Subcutaneous abdominal adipose tissue (tissue), 5 donors: Measurements from ENCODE around the gene MCF2L2.
"Not testable (repeated sequence)": the region's sequence is repeated elsewhere in the genome, so short reads cannot be mapped to it uniquely, and the experiment has no call there.

Experiments used
- H3K27ac ChIP-seq: one replicate; pipeline ENCODE4 v1.7.0; 2013; ENCODE audit warnings: low read depth, mild to moderate bottlenecking, inconsistent platforms, low read length, moderate library complexity
- H3K27me3 ChIP-seq, 5 donors: one replicate each; pipeline ENCODE4 v1.7.0; 2013; ENCODE audit warnings: low read length in 5 of 5, inconsistent platforms in 1 of 5; ENCODE audit not compliant: control insufficient read depth in 5 of 5, insufficient read depth in 4 of 5
- H3K36me3 ChIP-seq, 5 donors: one replicate each; pipeline ENCODE4 v1.7.0; 2013; ENCODE audit warnings: low read length in 5 of 5; ENCODE audit not compliant: control insufficient read depth in 5 of 5, insufficient read depth in 5 of 5
- H3K4me1 ChIP-seq, 5 donors: one replicate each; pipeline ENCODE4 v1.7.0; 2013; ENCODE audit warnings: low read length in 5 of 5, mild to moderate bottlenecking in 3 of 5, moderate library complexity in 1 of 5; ENCODE audit not compliant: control insufficient read depth in 5 of 5, insufficient read depth in 5 of 5
- H3K4me3 ChIP-seq, 5 donors: one replicate each; pipeline ENCODE4 v1.7.0; 2013; ENCODE audit warnings: low read length in 5 of 5, low read depth in 1 of 5
- H3K9ac ChIP-seq, 5 donors: one replicate each; pipeline ENCODE4 v1.7.0; 2013; ENCODE audit warnings: low read length in 5 of 5, mild to moderate bottlenecking in 4 of 5, moderate library complexity in 3 of 5
- H3K9me3 ChIP-seq, 5 donors: one replicate each; pipeline ENCODE4 v1.7.0; 2013; ENCODE audit warnings: low read length in 5 of 5; ENCODE audit not compliant: control insufficient read depth in 5 of 5
- donor health status: healthy.
- donor health status: healthy.
- donor health status: healthy.
- donor health status: healthy.
- donor health status: healthy.

Gene MCF2L2

GRCh38 chr3:183180110-183180783 lies 248.2 kb downstream of the MCF2L2 start:
- Histone ChIP-seq H3K27ac (no peak overlapping the region), H3K27me3 (peaks cover 13 to 32% (median 30%) of the 10 kb centered on the region in 5 donors), H3K4me3 (peak overlapping the region in 1 of 5 donors; percentile 24)

GRCh38 chr3:183179550-183179908 lies 248.9 kb downstream of the MCF2L2 start:
- H3K36me3 ChIP-seq, H3K9me3 ChIP-seq, H3K27ac ChIP-seq, H3K9ac ChIP-seq: not testable (repeated sequence)
- Histone ChIP-seq H3K4me1 (peaks cover 0 to 18% (median 17%) of the 10 kb centered on the region in 5 donors), H3K27me3 (peaks cover 13 to 37% (median 34%) of the 10 kb centered on the region in 5 donors), H3K4me3 (peak overlapping the region; percentile 35 to 67 (median 52))

More at GRCh38 chr3:183180110-183180783, 248.2 kb downstream of the MCF2L2 start:
- Histone ChIP-seq H3K4me1 (peaks cover 0 to 21% (median 17%) of the 10 kb centered on the region in 5 donors), H3K9me3 (no peaks in the 10 kb centered on the region), H3K36me3 (no peaks in the 10 kb centered on the region), H3K9ac (no peak overlapping the region)

GRCh38 chr3:183178833-183179549 lies 249.4 kb downstream of the MCF2L2 start:
- Histone ChIP-seq H3K9ac (peak overlapping the region in 1 of 5 donors; percentile 30), H3K36me3 (no peaks in the 10 kb centered on the region), H3K27me3 (peaks cover 13 to 37% (median 34%) of the 10 kb centered on the region in 5 donors), H3K9me3 (no peaks in the 10 kb centered on the region), H3K27ac (no peak overlapping the region), H3K4me1 (peaks cover 0 to 18% (median 17%) of the 10 kb centered on the region in 5 donors), H3K4me3 (peak overlapping the region; percentile 50 to 67 (median 53))

- Histone ChIP-seq H3K9me3 (no peaks in the 10 kb centered on the region), H3K36me3 (no peaks in the 10 kb centered on the region), H3K27me3 (peaks cover 13 to 37% (median 34%) of the 10 kb centered on the region in 5 donors), H3K9ac (peak overlapping the region in 1 of 5 donors; percentile 30), H3K27ac (no peak overlapping the region), H3K4me1 (peaks cover 0 to 18% (median 17%) of the 10 kb centered on the region in 5 donors), H3K4me3 (peak overlapping the region in 4 of 5 donors; percentile 50 to 67 (median 56))
Observed at GRCh38 chr3:183178512-183178832, 249.9 kb downstream of the MCF2L2 start.

- no peak overlapping the region for H3K9ac ChIP-seq
- no peaks in the 10 kb centered on the region for H3K36me3 ChIP-seq
- no peak overlapping the region for H3K27ac ChIP-seq
- no peaks in the 10 kb centered on the region for H3K9me3 ChIP-seq
- no peaks in the 10 kb centered on the region for H3K4me1 ChIP-seq
- H3K4me3 ChIP-seq, result no peak overlapping the region
- peaks cover 10 to 21% (median 19%) of the 10 kb centered on the region in 5 donors for H3K27me3 ChIP-seq
Observed at GRCh38 chr3:183172051-183172639, 256.3 kb downstream of the MCF2L2 start.

- not testable (repeated sequence) for H3K4me3 ChIP-seq, H3K9me3 ChIP-seq, H3K27me3 ChIP-seq, H3K27ac ChIP-seq, H3K4me1 ChIP-seq, H3K9ac ChIP-seq, H3K36me3 ChIP-seq
Observed at GRCh38 chr3:183167975-183168374, 260.4 kb downstream of the MCF2L2 start.

GRCh38 chr3:183163563-183163962 lies 264.9 kb downstream of the MCF2L2 start:
- Histone ChIP-seq H3K27ac (no peak overlapping the region), H3K9me3 (no peaks in the 10 kb centered on the region), H3K27me3 (peaks cover 4 to 15% (median 7%) of the 10 kb centered on the region in 5 donors), H3K4me3 (no peak overlapping the region), H3K4me1 (peaks cover 0 to 13% (median 11%) of the 10 kb centered on the region in 5 donors), H3K36me3 (no peaks in the 10 kb centered on the region), H3K9ac (no peak overlapping the region)

- Histone ChIP-seq H3K27me3 (peaks cover 4 to 15% (median 7%) of the 10 kb centered on the region in 5 donors), H3K27ac (no peak overlapping the region), H3K9ac (peak overlapping the region in 2 of 5 donors; percentile 64), H3K9me3 (no peaks in the 10 kb centered on the region), H3K4me1 (peaks cover 0 to 13% (median 11%) of the 10 kb centered on the region in 5 donors), H3K4me3 (peak overlapping the region; percentile 45 to 73 (median 68)), H3K36me3 (no peaks in the 10 kb centered on the region)
Observed at GRCh38 chr3:183161552-183162336, 266.7 kb downstream of the MCF2L2 start.

GRCh38 chr3:183160616-183161015 lies 267.8 kb downstream of the MCF2L2 start:
- no peak overlapping the region for H3K9ac ChIP-seq
- H3K4me1 ChIP-seq, result peaks cover 0 to 13% (median 11%) of the 10 kb centered on the region in 5 donors
- no peaks in the 10 kb centered on the region for H3K9me3 ChIP-seq
- no peak overlapping the region for H3K4me3 ChIP-seq
- H3K27ac ChIP-seq, result no peak overlapping the region
- H3K27me3 ChIP-seq, result peaks cover 4 to 15% (median 7%) of the 10 kb centered on the region in 5 donors
- H3K36me3 ChIP-seq, result no peaks in the 10 kb centered on the region
